HepG2 (cell line): ENCODE results near the gene PCA3. TPM values are rescaled to one million over a fixed set of nuclear protein-coding genes. Genes with fewer than 3 reads are reported as not detected.

Source experiments
- ATAC-seq: fragments of 200-7000 bp; cut with Tn5 transposase; 3 replicates; pipeline ENCODE4 v1.9.1; 2020; ENCODE audit warnings: mild to moderate bottlenecking, moderate library complexity
- BruUV-seq: library from RNA; stranded (reverse); fragments of 400-500 nt; replicated peaks from 2 replicates; lab custom pipeline; 2021; lab: Mats Ljungman, UMichigan
- CTCF ChIA-PET: fragments of 300-600 bp; formaldehyde crosslinking; extraction: SDS; loops from one replicate; lab custom pipeline; 2021; ENCODE audit warnings: low total read pairs, inconsistent platforms, low intra/inter-chr PET ratio; lab: Yijun Ruan, JAX
- POLR2A ChIA-PET: fragments of 350-600 bp; sonication (Branson Sonifier 250); formaldehyde crosslinking; loops from one replicate; lab custom pipeline; 2020; ENCODE audit warnings: antibody characterized with exemption, inconsistent platforms; lab: Yijun Ruan, JAX
- DNase-seq: peaks from one replicate; pipeline ENCODE4 v3.0.0-alpha.2; 2015; ENCODE audit warnings: low spot score
- FAIRE-seq: peaks from 3 replicates; lab custom pipeline; 2011; peaks lifted over from hg19 to GRCh38; lab: Jason Lieb, UNC
- H2AFZ ChIP-seq: one replicate; pipeline ENCODE4 v1.6.1; 2011; ENCODE audit warnings: low read length, inconsistent platforms
- H3K27ac ChIP-seq: fragments of 300-600 bp; 3 replicates; pipeline ENCODE4 v1.8.0; 2011; ENCODE audit warnings: mixed run types, mild to moderate bottlenecking, mixed read lengths, low read length, inconsistent platforms; ENCODE audit not compliant: insufficient read depth; ENCODE audit errors: extremely low read length
- H3K27me3 ChIP-seq, 2 experiments: fragments of 200-600 bp in 1 of 2; 2 replicates in 1 of 2; 3 replicates in 1 of 2; pipeline versions ENCODE4 v1.6.0 to v1.8.0; 2011; ENCODE audit warnings: low read length in 2 of 2, mild to moderate bottlenecking in 2 of 2, moderate library complexity in 2 of 2, inconsistent platforms in 1 of 2; ENCODE audit not compliant: insufficient read depth in 2 of 2, control insufficient read depth in 1 of 2
- H3K36me3 ChIP-seq, 2 experiments: fragments of 200-600 bp in 1 of 2; replicated peaks in 1 of 2; 2 replicates in 1 of 2; 3 replicates in 1 of 2; pipeline versions ENCODE4 v1.5.1 to v1.8.0; 2011; ENCODE audit warnings: low read length in 2 of 2, inconsistent platforms in 1 of 2; ENCODE audit not compliant: insufficient read depth in 2 of 2, control insufficient read depth in 1 of 2
- H3K4me1 ChIP-seq: 2 replicates; pipeline ENCODE4 v1.5.1; 2012; ENCODE audit warnings: low read length, inconsistent platforms; ENCODE audit not compliant: insufficient read depth
- H3K4me2 ChIP-seq: 2 replicates; pipeline ENCODE4 v1.6.0; 2011; ENCODE audit warnings: low read depth, low read length, inconsistent platforms
- H3K4me3 ChIP-seq, 3 experiments: fragments of 200-600 bp in 1 of 3; sonication (generic), shearing (Covaris generic) in 1 of 3; replicated peaks in 1 of 3; 2 replicates each; pipeline ENCODE4 v1.5.1; 2011 to 2016; ENCODE audit warnings: low read length in 3 of 3, inconsistent platforms in 2 of 3, low read depth in 2 of 3, mild to moderate bottlenecking in 2 of 3, control low read depth in 1 of 3, mixed read lengths in 1 of 3; ENCODE audit not compliant: insufficient read depth in 1 of 3
- H3K79me2 ChIP-seq: one replicate; pipeline ENCODE4 v1.6.1; 2011; ENCODE audit warnings: low read length, inconsistent platforms; ENCODE audit not compliant: insufficient read depth
- H3K9ac ChIP-seq: 2 replicates; pipeline ENCODE4 v1.6.0; 2011; ENCODE audit warnings: mild to moderate bottlenecking, low read depth, low read length, inconsistent platforms; ENCODE audit not compliant: insufficient read depth
- H3K9me3 ChIP-seq: 2 replicates; pipeline ENCODE4 v1.5.1; 2012; ENCODE audit warnings: mild to moderate bottlenecking, low read length
- H4K20me1 ChIP-seq: 2 replicates; pipeline ENCODE4 v1.6.0; 2011; ENCODE audit warnings: inconsistent platforms, mild to moderate bottlenecking, low read length, moderate library complexity; ENCODE audit not compliant: insufficient read depth
- ATF1 ChIP-seq: IDR thresholded peaks from 2 replicates; pipeline ENCODE4 v1.6.1; 2016; ENCODE audit warnings: mild to moderate bottlenecking, control low read depth
- FOSL1 ChIP-seq: sonication (generic); formaldehyde crosslinking; IDR thresholded peaks from 2 replicates; pipeline ENCODE4 v1.9.0; 2021; ENCODE audit warnings: missing genetic modification reagents, borderline replicate concordance
- FOXP4 ChIP-seq: sonication (generic); formaldehyde crosslinking; IDR thresholded peaks from 2 replicates; pipeline ENCODE4 v1.4.0; 2020; ENCODE audit warnings: missing genetic modification reagents
- KDM2A ChIP-seq: sonication (generic); formaldehyde crosslinking; IDR thresholded peaks from 2 replicates; pipeline ENCODE4 v1.4.0; 2020; ENCODE audit warnings: low read depth, missing genetic modification reagents, borderline replicate concordance
- NR2F1 ChIP-seq, 2 experiments: fragments of 450-650 bp in 1 of 2; formaldehyde crosslinking in 1 of 2; IDR thresholded peaks; 2 replicates each; pipeline versions ENCODE4 v1.5.0 to v1.6.1; 2016 to 2020; ENCODE audit warnings: mild to moderate bottlenecking in 1 of 2, missing compliant biosample characterization in 1 of 2, missing genetic modification reagents in 1 of 2, moderate library complexity in 1 of 2
- SNAPC2 ChIP-seq: sonication (generic); formaldehyde crosslinking; IDR thresholded peaks from 2 replicates; pipeline ENCODE4 v1.8.1; 2022; ENCODE audit warnings: mild to moderate bottlenecking, missing genetic modification reagents
- ZFP37 ChIP-seq: sonication (generic); formaldehyde crosslinking; IDR thresholded peaks from 2 replicates; pipeline ENCODE4 v1.4.0; 2020; ENCODE audit warnings: missing genetic modification reagents, borderline replicate concordance
- ZKSCAN1 ChIP-seq: fragments of 150-350 bp; IDR thresholded peaks from 2 replicates; pipeline ENCODE4 v1.6.1; 2014; ENCODE audit warnings: low read length
- ZMYM4 ChIP-seq: sonication (generic); formaldehyde crosslinking; IDR thresholded peaks from 2 replicates; pipeline ENCODE4 v1.8.1; 2023; ENCODE audit warnings: mild to moderate bottlenecking, missing genetic modification reagents
- ZNF142 ChIP-seq: sonication (generic); formaldehyde crosslinking; IDR thresholded peaks from 2 replicates; pipeline ENCODE4 v1.4.0; 2020; ENCODE audit warnings: missing genetic modification reagents
- ZNF362 ChIP-seq: sonication (generic); formaldehyde crosslinking; IDR thresholded peaks from 2 replicates; pipeline ENCODE4 v1.4.0; 2020; ENCODE audit warnings: missing genetic modification reagents, mild to moderate bottlenecking, borderline replicate concordance
- ZNF513 ChIP-seq: sonication (generic); formaldehyde crosslinking; conservative IDR thresholded peaks from 2 replicates; pipeline ENCODE4 v1.5.0; 2020; ENCODE audit warnings: missing genetic modification reagents
- ZNF564 ChIP-seq: sonication (generic); formaldehyde crosslinking; IDR thresholded peaks from 2 replicates; pipeline ENCODE4 v1.8.1; 2023; ENCODE audit warnings: mild to moderate bottlenecking, missing genetic modification reagents
- ZSCAN25 ChIP-seq: sonication (generic); formaldehyde crosslinking; IDR thresholded peaks from 2 replicates; pipeline ENCODE4 v1.8.0; 2022; ENCODE audit warnings: mild to moderate bottlenecking, missing genetic modification reagents
- WGBS: methylation state at CpG from one replicate; pipeline ENCODE4 v1.1.6; 2017; ENCODE audit warnings: low lambda C conversion rate; 5-methylcytosine and 5-hydroxymethylcytosine counted together
- in situ Hi-C: cut with HindIII; loops from 2 replicates; pipeline ENCODE4 v1.10.0; 2017; ENCODE audit warnings: low pct_unique_long_range_greater_than_20kb; ENCODE audit not compliant: extremely low pct_ligation_motif_present
- intact Hi-C: fragments of 100-400 bp; cut with micrococcal nuclease; formaldehyde crosslinking; loops from one replicate; pipeline ENCODE4 v1.10.0; 2022; ENCODE audit not compliant: unreplicated experiment
- polyA plus RNA-seq, 8 experiments: library from polyadenylated mRNA; depleted of rRNA in 3 of 8; stranded (reverse) in 7 of 8; unstranded in 1 of 8; fragments of >200 nt; fragmentation: Illumina TruSeq in 4 of 8; extraction: Trizol in 4 of 8; gene quantifications; 2 replicates each; pipeline versions ENCODE4 v1.2.1 to v1.2.3, GENCODE V29; 2011 to 2016; ENCODE audit warnings: low read depth in 4 of 8, missing spikeins in 1 of 8, mixed read lengths in 1 of 8; ENCODE audit not compliant: insufficient read depth in 1 of 8
- total RNA-seq, 5 experiments: library from RNA; depleted of rRNA; stranded (reverse); fragments of >200 nt; fragmentation: Illumina TruSeq; extraction: Trizol; gene quantifications; 2 replicates each; pipeline ENCODE4 v1.2.3, GENCODE V29; 2016; ENCODE audit warnings: low read depth in 1 of 5

PCA3 gene
- total and polyA plus RNA-seq, 2 of the 13 experiments (the other 11 are each of a cell fraction or from before 2014, with no cell fraction given), result not detected

- TF ChIP-seq ZNF362 (no peak), ZSCAN25 (CRISPR knock-in tag) (no peak), ZNF142 (CRISPR knock-in tag) (no peak), SNAPC2 (no peak), ZFP37 (CRISPR knock-in tag) (no peak)
These were observed 31.1 kb upstream of the PCA3 start (continued) for GRCh38 chr9:76733096-76733495.

GRCh38 chr9:76734716-76735115, 29.5 kb upstream of the PCA3 start:
- no peak for FAIRE-seq
- BruUV-seq, result no TSS peak
- TF ChIP-seq KDM2A (CRISPR knock-in tag) (no peak), NR2F1 (CRISPR knock-in tag; IDR thresholded peaks at IDR 0.05) (no peak), FOXP4 (no peak), ZMYM4 (CRISPR knock-in tag) (no peak), FOSL1 (CRISPR knock-in tag) (no peak), ZNF564 (CRISPR knock-in tag) (no peak), ZKSCAN1 (no peak), ZNF513 (CRISPR knock-in tag) (no peak), ATF1 (no peak)

More at GRCh38 chr9:76734716-76735115, 29.5 kb upstream of the PCA3 start:
- POLR2A ChIA-PET, result no interaction called here
- no peaks in the 10 kb centered on the region for H3K36me3 ChIP-seq
- H3K4me3 ChIP-seq, result no peak overlapping the region
- H3K79me2 ChIP-seq, result no peaks in the 10 kb centered on the region
- ATAC-seq, result no peak
- no peak overlapping the region for H2AFZ ChIP-seq
- H3K9ac ChIP-seq, result no peak overlapping the region
- H3K27ac ChIP-seq, result no peak overlapping the region
- no peaks in the 10 kb centered on the region for H4K20me1 ChIP-seq
- H3K4me1 ChIP-seq, result no peaks in the 10 kb centered on the region
- no peak overlapping the region for H3K4me2 ChIP-seq
- CTCF ChIA-PET, result no interaction called here
- in situ Hi-C loops (no loop called here), intact Hi-C loops (no loop called here)
- DNase-seq, result no peak
- WGBS, result 0% methylated on average over 3 of the region's 3 CpGs
- peaks cover 0 to 8% of the 10 kb centered on the region in 2 experiments; a peak in 2 of 5 replicates for H3K27me3 ChIP-seq
- no peaks in the 10 kb centered on the region for H3K9me3 ChIP-seq
